ENCODE results near the gene NPVF.

Gene NPVF

GRCh38 chr7:25249772-25250171 is 21.5 kb upstream of the NPVF start:
- TF ChIP-seq CTCF (conservative IDR thresholded peaks at IDR 0.05; ENCODE audit: control insufficient read depth, insufficient read depth, low read depth, low read length), result no peak
- H3K4me3 ChIP-seq (ENCODE audit: control insufficient read depth, low read depth, low read length), result no peak overlapping the region
- no peak for DNase-seq (ENCODE audit: low read depth)

GRCh38 chr7:25246306-25246705 is 18.0 kb upstream of the NPVF start:
- TF ChIP-seq CTCF (conservative IDR thresholded peaks at IDR 0.05; ENCODE audit: control insufficient read depth, insufficient read depth, low read depth, low read length), result no peak
- DNase-seq (ENCODE audit: low read depth), result no peak
- H3K4me3 ChIP-seq (ENCODE audit: control insufficient read depth, low read depth, low read length), result no peak overlapping the region

GRCh38 chr7:25244254-25245033 is 16.2 kb upstream of the NPVF start:
- H3K4me3 ChIP-seq (ENCODE audit: control insufficient read depth, low read depth, low read length), result no peak overlapping the region
- no peak for TF ChIP-seq CTCF (conservative IDR thresholded peaks at IDR 0.05; ENCODE audit: control insufficient read depth, insufficient read depth, low read depth, low read length)
- no peak for DNase-seq (ENCODE audit: low read depth)

DNA sequence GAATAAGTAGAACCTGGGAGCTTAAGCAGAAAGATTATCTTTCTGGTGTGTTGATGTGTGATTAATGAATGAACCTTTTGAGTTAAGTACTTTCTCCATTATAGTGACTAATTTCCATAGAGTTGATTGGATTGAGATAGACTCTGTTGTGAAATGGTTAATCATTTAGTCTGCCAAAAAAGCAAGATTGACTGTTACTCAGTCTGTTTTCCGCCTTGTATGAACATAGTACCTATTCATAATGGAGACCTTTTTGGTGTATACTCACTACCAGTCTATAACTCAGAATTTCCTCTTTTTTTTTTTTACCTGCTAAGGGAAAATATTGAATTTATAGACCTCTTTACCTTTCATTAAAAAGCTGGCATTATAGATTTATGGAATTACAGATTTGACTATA is 14.4 kb upstream of the NPVF start:
- no peak for DNase-seq (ENCODE audit: low read depth)
- no peak for TF ChIP-seq CTCF (conservative IDR thresholded peaks at IDR 0.05; ENCODE audit: control insufficient read depth, insufficient read depth, low read depth, low read length)
- H3K4me3 ChIP-seq (ENCODE audit: control insufficient read depth, low read depth, low read length), result no peak overlapping the region

DNA sequence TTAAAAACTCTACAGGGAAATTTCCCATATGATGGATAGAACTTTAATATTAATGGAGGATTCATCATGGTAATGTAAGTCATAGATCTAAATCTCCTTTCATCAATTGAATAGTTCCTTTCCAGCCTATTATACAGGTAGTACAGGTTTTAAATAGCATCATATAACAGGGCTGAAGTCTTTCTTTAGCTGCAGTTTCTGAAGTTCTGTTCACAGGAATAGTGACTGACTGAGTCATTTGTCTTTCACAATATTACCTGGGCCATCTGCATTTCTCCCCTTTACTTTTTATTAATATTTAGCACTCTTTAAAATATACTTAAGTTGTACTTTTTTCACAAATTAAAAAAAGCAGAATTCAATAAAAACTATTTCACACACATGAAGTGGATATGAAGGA is 12.6 kb upstream of the NPVF start:
- H3K4me3 ChIP-seq (ENCODE audit: control insufficient read depth, low read depth, low read length), result no peak overlapping the region
- no peak for DNase-seq (ENCODE audit: low read depth)
- TF ChIP-seq CTCF (conservative IDR thresholded peaks at IDR 0.05; ENCODE audit: control insufficient read depth, insufficient read depth, low read depth, low read length), result no peak

DNA sequence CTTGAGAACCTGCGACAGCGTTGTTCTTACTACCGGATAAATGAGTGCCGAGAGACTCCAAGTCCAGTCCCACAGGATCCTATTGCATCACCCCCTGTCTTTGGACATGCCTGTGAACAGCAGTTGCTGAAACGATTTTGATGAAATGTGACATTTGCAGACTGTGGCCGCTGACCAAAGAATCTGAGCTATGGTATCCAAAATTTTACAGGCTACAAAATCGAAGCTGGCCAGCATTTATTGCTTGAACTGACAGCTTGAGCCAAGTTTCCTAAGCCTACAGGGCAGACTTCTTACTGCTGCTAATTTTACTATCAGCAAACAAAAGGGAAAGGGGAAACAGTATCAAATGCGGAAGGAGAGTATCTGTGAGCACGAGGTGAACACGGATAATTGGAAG is 12.1 kb upstream of the NPVF start:
- no peak overlapping the region for H3K4me3 ChIP-seq (ENCODE audit: control insufficient read depth, low read depth, low read length)
- TF ChIP-seq CTCF (conservative IDR thresholded peaks at IDR 0.05; ENCODE audit: control insufficient read depth, insufficient read depth, low read depth, low read length), result no peak
- DNase-seq (ENCODE audit: low read depth), result no peak
